A673 (cell line): ENCODE measurements around the gene USP17L26.
"Not testable (repeated sequence)": the region's sequence is repeated elsewhere in the genome, so short reads cannot be mapped to it uniquely, and the experiment has no call there.

ENCODE experiments used
- EZH2 ChIP-seq: fragments of 200-600 bp; sonication (generic); IDR thresholded peaks from 2 replicates; pipeline ENCODE4 v1.6.1; 2017; ENCODE audit warnings: borderline replicate concordance, low read depth, mild to moderate bottlenecking, mixed read lengths, antibody characterized with exemption, low read length; ENCODE audit not compliant: poor library complexity, severe bottlenecking
- TF ChIP-seq, protein P1 (sequence below): fragments of 300-800, 200-600 bp; sonication (generic); conservative IDR thresholded peaks from 2 replicates; pipeline ENCODE4 v1.5.1; 2017; ENCODE audit warnings: low read depth, mild to moderate bottlenecking, antibody characterized with exemption, low read length, moderate library complexity, mixed read lengths

DNA sequence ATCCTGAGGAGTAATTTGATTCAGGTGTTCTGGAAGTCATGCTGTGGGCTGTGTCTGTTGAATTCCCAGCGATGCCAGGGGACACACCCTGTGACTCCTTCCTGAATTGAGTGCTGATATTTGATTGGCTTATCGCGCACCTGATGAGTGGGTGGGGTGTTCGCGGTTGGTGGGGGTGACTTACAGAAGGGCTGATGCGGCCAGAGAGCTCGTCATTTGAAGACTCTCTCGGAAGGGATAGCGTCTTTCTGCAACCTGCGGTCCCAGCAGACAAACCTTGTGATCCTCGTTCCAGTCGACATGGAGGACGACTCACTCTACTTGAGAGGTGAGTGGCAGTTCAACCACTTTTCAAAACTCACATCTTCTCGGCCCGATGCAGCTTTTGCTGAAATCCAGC, 9.4 kb downstream of the USP17L26 start, which contains the start of gene USP17L27:
- TF ChIP-seq EZH2, result not testable (repeated sequence)
- TF ChIP-seq, protein P1, sequence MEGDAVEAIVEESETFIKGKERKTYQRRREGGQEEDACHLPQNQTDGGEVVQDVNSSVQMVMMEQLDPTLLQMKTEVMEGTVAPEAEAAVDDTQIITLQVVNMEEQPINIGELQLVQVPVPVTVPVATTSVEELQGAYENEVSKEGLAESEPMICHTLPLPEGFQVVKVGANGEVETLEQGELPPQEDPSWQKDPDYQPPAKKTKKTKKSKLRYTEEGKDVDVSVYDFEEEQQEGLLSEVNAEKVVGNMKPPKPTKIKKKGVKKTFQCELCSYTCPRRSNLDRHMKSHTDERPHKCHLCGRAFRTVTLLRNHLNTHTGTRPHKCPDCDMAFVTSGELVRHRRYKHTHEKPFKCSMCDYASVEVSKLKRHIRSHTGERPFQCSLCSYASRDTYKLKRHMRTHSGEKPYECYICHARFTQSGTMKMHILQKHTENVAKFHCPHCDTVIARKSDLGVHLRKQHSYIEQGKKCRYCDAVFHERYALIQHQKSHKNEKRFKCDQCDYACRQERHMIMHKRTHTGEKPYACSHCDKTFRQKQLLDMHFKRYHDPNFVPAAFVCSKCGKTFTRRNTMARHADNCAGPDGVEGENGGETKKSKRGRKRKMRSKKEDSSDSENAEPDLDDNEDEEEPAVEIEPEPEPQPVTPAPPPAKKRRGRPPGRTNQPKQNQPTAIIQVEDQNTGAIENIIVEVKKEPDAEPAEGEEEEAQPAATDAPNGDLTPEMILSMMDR, result not testable (repeated sequence)
